ENCODE data around the gene NEUROD4. TPM values are rescaled to one million over a fixed set of nuclear protein-coding genes. Genes with fewer than 3 reads are reported as not detected.

Gene NEUROD4
- total and polyA plus RNA-seq, 10 of the 15 experiments (the other 5 are each of a cell fraction or from before 2014, with no cell fraction given): 0.06 TPM; not detected in 9

DNA sequence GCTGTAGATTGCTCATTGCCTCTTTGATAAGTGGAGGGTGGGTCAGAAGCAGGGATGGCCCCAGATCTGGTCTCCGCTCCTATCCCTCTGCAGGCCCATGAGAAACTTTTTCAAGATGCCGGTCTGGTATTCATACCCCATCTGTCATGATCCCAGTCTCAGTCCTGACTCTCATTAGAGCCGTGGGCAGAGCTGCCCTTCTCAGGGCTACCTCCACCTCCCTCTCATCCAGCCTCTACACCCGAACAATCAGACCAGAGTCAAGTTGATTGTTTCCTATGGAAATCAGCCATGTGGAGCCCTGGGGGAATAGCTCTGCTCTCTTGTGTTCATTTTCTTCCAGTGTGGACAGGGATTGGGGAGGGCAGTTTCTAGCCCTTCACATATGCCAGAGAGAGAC, 45.8 kb downstream of the NEUROD4 start:
- Histone ChIP-seq H3K4me3 (no peak overlapping the region), H3K36me3 (ENCODE audit: control insufficient read depth in 2 of 2, insufficient read depth in 2 of 2, low read length in 1 of 2) (no peaks in the 10 kb centered on the region), H3K9me3 (replicated peaks; ENCODE audit: control insufficient read depth, insufficient read depth, low read length) (no peaks in the 10 kb centered on the region), H3K4me2 (ENCODE audit: control insufficient read depth, insufficient read depth) (no peak overlapping the region), H3K79me2 (ENCODE audit: control insufficient read depth, insufficient read depth, low read length) (no peaks in the 10 kb centered on the region), H2AFZ (ENCODE audit: control insufficient read depth, low read depth, low read length) (no peak overlapping the region), H3K4me1 (ENCODE audit: control insufficient read depth, insufficient read depth, low read length) (peaks cover 7% of the 10 kb centered on the region), H3K27ac (ENCODE audit: control insufficient read depth, insufficient read depth) (no peak overlapping the region), H4K20me1 (ENCODE audit: control insufficient read depth, insufficient read depth) (no peaks in the 10 kb centered on the region), H3K27me3 (replicated peaks in 1 of 2; ENCODE audit: control insufficient read depth in 2 of 2, insufficient read depth in 2 of 2, low read length in 1 of 2) (no peaks in the 10 kb centered on the region), H3K9ac (ENCODE audit: control insufficient read depth, insufficient read depth, low read length) (no peak overlapping the region)
- SMC1A ChIA-PET (ENCODE audit: uncharacterized antibody, unreplicated experiment): interaction anchor here (1.2 to 15.3 kb wide), 2 partner anchors 9 to 68 kb away, joined by 3 to 429 read pairs; no protein-coding TSS in a partner anchor
- CTCF ChIA-PET: interaction anchor here (1.0 to 19.4 kb wide), 3 partner anchors 33 to 341 kb away, joined by 3 to 700 read pairs (median 3); no protein-coding TSS in a partner anchor
- DNase-seq (ENCODE audit: low read depth, low spot score) (no peak), FAIRE-seq (no peak), ATAC-seq (no peak)
- in situ Hi-C loops (cut with MboI): no loop called here
- WGBS (ENCODE audit: insufficient coverage, insufficient replicate concordance, low lambda C conversion rate, missing lambda C conversion rate): 50% methylated on average over 4 of the region's 4 CpGs
- TF ChIP-seq MTA2 (IDR thresholded peaks at IDR 0.05; ENCODE audit: low read depth) (no peak), ATF2 (IDR thresholded peaks at IDR 0.05; ENCODE audit: low read length) (no peak), SUZ12 (IDR thresholded peaks at IDR 0.05; ENCODE audit: unreplicated experiment) (no peak), FOXK2 (IDR thresholded peaks at IDR 0.05) (no peak), KDM1A (IDR thresholded peaks at IDR 0.05; ENCODE audit: borderline replicate concordance) (no peak), NR2F1 (conservative IDR thresholded peaks at IDR 0.05) (no peak)
- TF ChIP-seq, protein P1, sequence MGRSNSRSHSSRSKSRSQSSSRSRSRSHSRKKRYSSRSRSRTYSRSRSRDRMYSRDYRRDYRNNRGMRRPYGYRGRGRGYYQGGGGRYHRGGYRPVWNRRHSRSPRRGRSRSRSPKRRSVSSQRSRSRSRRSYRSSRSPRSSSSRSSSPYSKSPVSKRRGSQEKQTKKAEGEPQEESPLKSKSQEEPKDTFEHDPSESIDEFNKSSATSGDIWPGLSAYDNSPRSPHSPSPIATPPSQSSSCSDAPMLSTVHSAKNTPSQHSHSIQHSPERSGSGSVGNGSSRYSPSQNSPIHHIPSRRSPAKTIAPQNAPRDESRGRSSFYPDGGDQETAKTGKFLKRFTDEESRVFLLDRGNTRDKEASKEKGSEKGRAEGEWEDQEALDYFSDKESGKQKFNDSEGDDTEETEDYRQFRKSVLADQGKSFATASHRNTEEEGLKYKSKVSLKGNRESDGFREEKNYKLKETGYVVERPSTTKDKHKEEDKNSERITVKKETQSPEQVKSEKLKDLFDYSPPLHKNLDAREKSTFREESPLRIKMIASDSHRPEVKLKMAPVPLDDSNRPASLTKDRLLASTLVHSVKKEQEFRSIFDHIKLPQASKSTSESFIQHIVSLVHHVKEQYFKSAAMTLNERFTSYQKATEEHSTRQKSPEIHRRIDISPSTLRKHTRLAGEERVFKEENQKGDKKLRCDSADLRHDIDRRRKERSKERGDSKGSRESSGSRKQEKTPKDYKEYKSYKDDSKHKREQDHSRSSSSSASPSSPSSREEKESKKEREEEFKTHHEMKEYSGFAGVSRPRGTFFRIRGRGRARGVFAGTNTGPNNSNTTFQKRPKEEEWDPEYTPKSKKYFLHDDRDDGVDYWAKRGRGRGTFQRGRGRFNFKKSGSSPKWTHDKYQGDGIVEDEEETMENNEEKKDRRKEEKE (IDR thresholded peaks at IDR 0.05): no peak
- POLR2A ChIA-PET: interaction anchor here (0.5 kb wide), 1 partner anchor 584 kb away, joined by 6 read pairs; no protein-coding TSS in a partner anchor
- RAD21 ChIA-PET (ENCODE audit: unreplicated experiment): interaction anchor here (1.6 kb wide), 1 partner anchor 73 kb away, joined by 5 read pairs; no protein-coding TSS in a partner anchor
- intact Hi-C loops (cut with micrococcal nuclease; ENCODE audit: unreplicated experiment): no loop called here
- BruUV-seq (replicated peaks): no TSS peak

Measured in GM12878 (cell line).